Upper lobe of left lung (tissue), 4 donors: ENCODE results near the gene SMARCE1.

Experiments used
- CTCF ChIP-seq, 6 experiments: fragments of 450-650 bp in 4 of 6; fragments of 200-600 bp in 2 of 6; sonication (generic) in 2 of 6; IDR thresholded peaks; one replicate each; pipeline ENCODE4 v1.5.1; 2016 to 2019; ENCODE audit warnings: antibody characterized with exemption in 6 of 6
- EP300 ChIP-seq, 4 donors: sonication (generic); formaldehyde crosslinking; IDR thresholded peaks; one replicate each; pipeline ENCODE4 v1.5.1; 2017; ENCODE audit warnings: antibody characterized with exemption in 4 of 4, control low read depth in 2 of 4
- POLR2A ChIP-seq, 4 donors: fragments of 450-650 bp; IDR thresholded peaks; one replicate each; pipeline ENCODE4 v1.5.1; 2016 to 2017; ENCODE audit warnings: antibody characterized with exemption in 4 of 4, mild to moderate bottlenecking in 2 of 4
- POLR2AphosphoS5 ChIP-seq, 2 donors: sonication (generic); formaldehyde crosslinking; IDR thresholded peaks; one replicate each; pipeline ENCODE4 v1.5.1; 2017; ENCODE audit warnings: antibody characterized with exemption in 2 of 2

- TF ChIP-seq CTCF (IDR thresholded peaks at IDR 0.05) (no peak), POLR2A (IDR thresholded peaks at IDR 0.05) (no peak), EP300 (IDR thresholded peaks at IDR 0.05) (no peak), POLR2AphosphoS5 (IDR thresholded peaks at IDR 0.05) (no peak)
These were observed 17.8 kb downstream of the SMARCE1 start for GRCh38 chr17:40629842-40630241.
